Nucleus accumbens (tissue), 56 donors: ENCODE results near the gene TOM1L2.
A peak's percentile ranks its signal among the peaks of the same experiment; 100 is the strongest.

Experiments
- DNase-seq, 56 donors: peaks; one replicate each; lab custom pipeline; 2025; lab: John Stamatoyannopoulos, UW

TOM1L2 gene

DNA sequence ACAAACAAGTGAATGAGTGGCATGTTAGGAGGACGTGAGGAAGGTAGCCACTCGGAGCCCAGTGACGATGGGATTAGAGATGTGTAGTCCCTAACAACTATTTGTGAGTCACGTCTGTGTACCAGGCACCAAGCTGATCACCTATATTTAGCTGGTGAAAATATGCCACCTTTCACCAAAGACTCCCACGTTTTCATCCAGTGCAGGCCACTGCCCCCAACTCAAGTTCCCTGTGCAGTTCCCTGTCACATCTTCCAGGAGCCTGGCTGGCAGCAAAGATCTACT, 67.2 kb downstream of the TOM1L2 start:
- no peak for DNase-seq

- DNase-seq, result no peak
Observed at GRCh38 chr17:17904166-17905035, 67.8 kb downstream of the TOM1L2 start.

DNA sequence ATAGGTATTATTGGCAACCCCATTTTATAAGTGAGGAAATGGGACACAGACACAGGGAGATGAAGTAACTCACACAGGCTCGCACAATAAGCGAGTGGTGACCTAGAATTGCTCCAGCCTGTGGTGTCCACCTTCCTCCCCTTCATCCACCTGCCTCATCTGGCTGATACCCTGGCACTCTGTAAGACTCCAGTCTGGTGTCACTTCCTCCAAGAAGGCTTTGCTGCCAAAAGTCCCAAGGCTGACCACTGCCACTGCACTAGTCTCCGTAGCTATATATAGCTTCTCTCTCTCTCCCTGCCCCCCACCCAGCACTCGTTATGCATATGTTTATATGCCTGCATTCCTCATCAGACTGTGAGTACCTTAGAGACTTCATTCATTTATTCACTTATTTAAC, 69.3 kb downstream of the TOM1L2 start:
- DNase-seq, result no peak

- DNase-seq, result no peak
Observed at GRCh38 chr17:17902376-17902775, 69.8 kb downstream of the TOM1L2 start.

GRCh38 chr17:17900615-17901520, 71.3 kb downstream of the TOM1L2 start:
- DNase-seq, result peak in 20 of 56 donors; percentile 10 to 75 (median 40)

GRCh38 chr17:17899486-17899885, 72.7 kb downstream of the TOM1L2 start:
- no peak for DNase-seq

- DNase-seq, result no peak
Observed at GRCh38 chr17:17898673-17899072, 73.5 kb downstream of the TOM1L2 start.

DNA sequence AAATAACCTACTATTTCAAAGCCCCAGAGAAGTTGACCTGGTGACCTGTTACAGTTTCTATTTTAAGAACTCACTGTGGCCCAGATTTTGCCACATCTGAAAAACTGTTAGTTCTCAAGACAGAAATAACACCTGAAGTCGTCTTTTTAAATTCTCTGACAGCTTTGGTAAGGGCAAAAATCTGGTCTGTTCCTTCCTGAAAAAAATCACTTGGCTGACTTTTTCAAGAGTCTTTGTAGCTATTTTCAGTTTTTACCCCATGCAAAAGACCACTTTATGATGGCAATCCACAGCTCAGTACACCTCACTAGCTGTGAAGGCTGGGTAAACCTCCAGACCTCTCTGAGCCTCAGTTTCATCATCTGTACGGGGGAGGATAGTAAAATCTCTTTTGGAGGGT, 74.8 kb downstream of the TOM1L2 start:
- DNase-seq, result no peak

GRCh38 chr17:17896746-17897145, 75.5 kb downstream of the TOM1L2 start:
- DNase-seq, result no peak

DNA sequence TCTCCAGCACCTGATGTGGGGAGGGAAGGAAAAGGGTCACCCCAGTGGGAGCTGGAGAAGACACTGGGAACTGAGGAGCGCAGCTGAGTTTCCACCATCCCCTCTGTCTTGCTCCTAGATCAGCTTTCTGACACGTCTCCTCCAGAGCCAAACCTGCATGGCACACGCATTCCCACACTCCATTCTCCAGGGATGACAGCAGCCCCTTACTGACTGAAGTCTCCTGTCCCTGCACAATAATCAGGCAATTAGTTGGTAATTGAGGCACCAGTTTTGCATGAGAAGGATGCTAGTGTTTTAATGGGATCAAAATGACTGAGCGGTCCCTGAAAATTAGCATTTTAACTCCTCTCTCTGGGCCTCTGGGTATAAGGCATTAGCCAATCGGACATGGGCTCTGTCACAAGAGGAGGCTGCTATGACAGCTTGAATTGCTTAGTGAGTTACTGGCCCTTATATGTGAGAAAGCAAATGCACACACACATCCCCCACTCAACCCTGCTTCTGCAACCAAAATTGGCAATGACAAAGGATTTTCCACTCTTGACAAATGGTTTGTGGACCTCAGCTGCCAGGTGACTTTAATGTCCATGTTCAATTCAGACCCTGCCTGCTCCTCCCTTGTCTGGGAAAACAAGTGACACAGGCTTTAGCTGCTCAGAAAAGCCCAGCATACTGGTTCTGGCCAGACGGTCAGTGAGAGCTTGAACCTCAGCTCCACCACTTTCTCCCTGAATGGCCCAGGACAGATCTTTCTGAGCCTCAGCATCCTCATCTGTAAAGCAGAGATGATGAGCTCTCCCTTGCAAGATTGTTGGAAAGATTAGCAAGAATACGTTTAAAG, 78.2 kb downstream of the TOM1L2 start:
- no peak for DNase-seq

DNA sequence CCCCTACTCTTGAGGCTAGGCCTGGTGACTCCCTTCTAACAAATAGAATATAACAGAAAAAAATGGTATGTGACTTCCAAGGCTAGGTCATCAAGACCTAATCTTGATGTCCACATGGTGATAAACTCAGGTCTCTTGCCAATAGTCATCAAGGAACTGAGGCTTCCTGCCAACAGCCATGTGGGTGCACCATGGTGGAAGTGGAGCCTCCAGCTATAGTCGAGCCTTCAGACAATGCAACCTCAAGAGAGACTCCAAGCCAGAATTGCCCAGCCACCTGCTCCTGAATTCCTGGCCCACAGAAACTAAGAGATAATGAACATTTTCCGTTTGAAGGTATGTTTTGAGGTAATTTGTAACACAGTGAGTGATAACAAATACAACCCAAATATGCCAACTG, 79.5 kb downstream of the TOM1L2 start:
- no peak for DNase-seq

DNA sequence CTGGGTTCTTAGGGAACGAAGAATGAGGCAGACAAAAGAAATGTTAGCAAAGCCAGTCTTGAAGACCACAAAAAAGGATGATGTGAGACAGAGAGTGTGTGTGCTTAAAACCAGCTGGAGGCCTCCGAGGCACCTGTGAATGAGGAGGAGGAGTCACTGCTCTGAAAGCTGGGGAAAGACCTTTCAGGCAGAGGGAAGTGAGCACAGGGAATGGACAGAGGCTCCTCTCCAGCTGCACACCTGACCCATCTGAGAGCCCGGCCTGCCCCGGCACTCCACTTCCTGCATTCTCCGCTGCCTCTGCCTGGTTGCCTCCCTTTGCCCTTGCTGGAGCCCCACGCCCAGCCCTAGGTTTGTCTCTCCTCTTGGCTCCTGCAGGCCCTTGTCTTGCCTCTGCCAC, 80.2 kb downstream of the TOM1L2 start:
- no peak for DNase-seq

GRCh38 chr17:17890773-17891759, 81.1 kb downstream of the TOM1L2 start:
- peak in 4 of 56 donors; percentile 8 to 32 (median 22) for DNase-seq

DNA sequence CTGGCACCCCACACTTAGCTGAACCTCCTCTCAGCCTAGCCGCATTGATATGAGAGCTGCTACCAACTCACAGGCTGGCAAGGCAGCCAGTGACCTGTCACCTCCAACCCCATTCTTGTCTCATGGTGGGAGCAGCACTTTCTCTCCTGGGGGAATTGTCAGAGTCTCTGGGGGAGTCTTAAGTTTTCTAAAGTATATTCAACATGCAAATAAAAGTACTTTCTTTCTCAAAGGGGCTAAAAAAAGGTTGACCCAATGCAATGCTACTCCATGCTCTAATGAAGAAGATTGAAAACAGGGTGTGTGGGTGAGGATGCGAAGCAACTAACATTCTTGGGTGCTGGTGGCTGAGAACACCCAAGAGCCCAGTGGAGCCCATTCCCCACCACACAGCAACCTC, 82.3 kb downstream of the TOM1L2 start:
- DNase-seq, result no peak

DNA sequence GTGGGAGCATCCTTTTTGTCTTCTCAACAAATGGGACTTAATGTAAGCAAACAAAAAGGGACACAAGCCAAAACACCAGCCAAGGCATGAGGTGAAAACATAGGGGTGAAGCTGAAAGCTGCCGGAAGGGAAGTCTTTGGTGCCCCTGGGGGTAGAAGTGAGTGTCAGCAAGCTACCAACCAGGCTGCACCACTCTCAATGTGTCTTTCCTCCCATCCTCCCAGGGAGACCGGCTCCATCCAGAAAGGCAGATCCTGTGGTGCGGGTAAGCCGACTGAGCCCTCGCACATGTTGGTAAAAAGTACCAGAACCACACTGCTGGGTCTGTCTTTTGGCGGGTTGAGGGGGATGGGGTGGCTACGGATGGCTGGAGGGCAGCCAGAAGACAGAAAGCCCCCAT, 83.4 kb downstream of the TOM1L2 start:
- DNase-seq, result no peak

DNA sequence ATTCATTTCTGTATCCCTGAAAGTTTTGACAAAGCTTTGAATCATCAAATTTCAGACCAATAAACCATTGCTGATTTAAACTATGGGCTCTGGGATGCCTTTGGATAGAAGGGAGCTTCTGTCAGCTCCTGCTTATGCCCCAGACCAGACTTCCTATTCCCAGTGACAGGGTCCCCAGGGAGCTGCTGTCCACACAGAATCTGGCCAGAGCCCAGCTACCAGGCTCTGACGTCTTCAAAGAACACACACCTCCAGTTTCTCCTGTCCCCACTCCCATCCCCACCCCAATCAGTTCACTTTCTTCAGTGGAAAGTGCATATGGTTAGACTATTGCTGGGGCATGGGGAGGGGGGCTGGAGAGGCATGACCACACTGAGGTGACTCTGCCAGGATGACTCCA, 83.8 kb downstream of the TOM1L2 start:
- no peak for DNase-seq

- DNase-seq, result no peak
Observed at GRCh38 chr17:17887752-17888304, 84.4 kb downstream of the TOM1L2 start.

DNA sequence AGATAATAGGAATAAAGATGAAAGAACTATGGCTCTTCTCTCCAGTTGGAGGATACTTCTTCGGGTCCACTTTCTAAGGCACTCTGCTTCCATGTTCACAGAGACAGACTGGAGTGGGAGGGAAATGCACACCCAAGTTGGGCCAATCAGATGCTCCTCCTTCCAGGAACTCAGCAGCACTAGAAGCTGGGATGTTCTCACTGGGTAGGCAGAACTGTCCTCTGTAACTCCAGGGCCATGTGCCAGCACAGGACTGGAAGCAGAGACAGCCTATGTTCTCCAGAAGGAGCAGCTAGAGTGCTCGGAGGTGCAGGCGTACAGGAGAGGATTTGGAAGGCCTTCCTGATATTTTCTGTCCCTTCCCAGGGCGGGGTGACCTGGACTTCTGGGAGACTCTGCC, 85.5 kb downstream of the TOM1L2 start:
- peak in 1 of 56 donors; percentile 26 for DNase-seq

DNA sequence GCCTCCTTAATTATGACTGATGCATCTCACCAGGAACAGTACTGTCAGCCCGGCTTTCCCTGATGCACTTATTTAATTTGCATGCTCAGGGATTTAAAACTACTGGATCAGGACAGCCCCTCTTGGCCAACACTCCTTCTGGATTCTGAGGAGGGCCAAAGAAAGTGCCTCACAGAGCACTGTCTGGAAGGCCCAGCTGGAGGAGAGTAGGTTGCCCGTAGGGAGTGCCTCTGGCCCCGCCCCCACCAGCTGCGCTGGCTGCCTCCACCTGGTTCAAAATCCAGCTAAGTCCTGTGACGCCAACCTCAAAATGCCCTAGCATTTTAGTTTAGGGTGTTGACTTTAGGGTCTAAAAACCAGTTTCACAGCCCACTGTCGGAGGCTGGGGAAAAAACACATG, 86.0 kb downstream of the TOM1L2 start:
- no peak for DNase-seq
